ENCODE data around the gene TSC22D2. TPM values are rescaled to one million over a fixed set of nuclear protein-coding genes. Genes with fewer than 3 reads are reported as not detected.

Gene TSC22D2
- total and polyA plus RNA-seq, 10 of the 15 experiments (the other 5 are each of a cell fraction or from before 2014, with no cell fraction given) = 7.4 to 19.4 (median 10.9) TPM

- no peak for TF ChIP-seq NFYB (IDR thresholded peaks at IDR 0.05; ENCODE audit: insufficient read depth, low read depth, low read length)
- no peak for TF ChIP-seq CREM (IDR thresholded peaks at IDR 0.05; ENCODE audit: low read depth)
- TF ChIP-seq POLR2AphosphoS2 (IDR thresholded peaks at IDR 0.05; ENCODE audit: low read depth, low read length) = no peak
- TF ChIP-seq, protein P1, sequence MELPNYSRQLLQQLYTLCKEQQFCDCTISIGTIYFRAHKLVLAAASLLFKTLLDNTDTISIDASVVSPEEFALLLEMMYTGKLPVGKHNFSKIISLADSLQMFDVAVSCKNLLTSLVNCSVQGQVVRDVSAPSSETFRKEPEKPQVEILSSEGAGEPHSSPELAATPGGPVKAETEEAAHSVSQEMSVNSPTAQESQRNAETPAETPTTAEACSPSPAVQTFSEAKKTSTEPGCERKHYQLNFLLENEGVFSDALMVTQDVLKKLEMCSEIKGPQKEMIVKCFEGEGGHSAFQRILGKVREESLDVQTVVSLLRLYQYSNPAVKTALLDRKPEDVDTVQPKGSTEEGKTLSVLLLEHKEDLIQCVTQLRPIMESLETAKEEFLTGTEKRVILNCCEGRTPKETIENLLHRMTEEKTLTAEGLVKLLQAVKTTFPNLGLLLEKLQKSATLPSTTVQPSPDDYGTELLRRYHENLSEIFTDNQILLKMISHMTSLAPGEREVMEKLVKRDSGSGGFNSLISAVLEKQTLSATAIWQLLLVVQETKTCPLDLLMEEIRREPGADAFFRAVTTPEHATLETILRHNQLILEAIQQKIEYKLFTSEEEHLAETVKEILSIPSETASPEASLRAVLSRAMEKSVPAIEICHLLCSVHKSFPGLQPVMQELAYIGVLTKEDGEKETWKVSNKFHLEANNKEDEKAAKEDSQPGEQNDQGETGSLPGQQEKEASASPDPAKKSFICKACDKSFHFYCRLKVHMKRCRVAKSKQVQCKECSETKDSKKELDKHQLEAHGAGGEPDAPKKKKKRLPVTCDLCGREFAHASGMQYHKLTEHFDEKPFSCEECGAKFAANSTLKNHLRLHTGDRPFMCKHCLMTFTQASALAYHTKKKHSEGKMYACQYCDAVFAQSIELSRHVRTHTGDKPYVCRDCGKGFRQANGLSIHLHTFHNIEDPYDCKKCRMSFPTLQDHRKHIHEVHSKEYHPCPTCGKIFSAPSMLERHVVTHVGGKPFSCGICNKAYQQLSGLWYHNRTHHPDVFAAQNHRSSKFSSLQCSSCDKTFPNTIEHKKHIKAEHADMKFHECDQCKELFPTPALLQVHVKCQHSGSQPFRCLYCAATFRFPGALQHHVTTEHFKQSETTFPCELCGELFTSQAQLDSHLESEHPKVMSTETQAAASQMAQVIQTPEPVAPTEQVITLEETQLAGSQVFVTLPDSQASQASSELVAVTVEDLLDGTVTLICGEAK (IDR thresholded peaks at IDR 0.05; ENCODE audit: borderline replicate concordance) = no peak
- no peak for TF ChIP-seq ZNF207 (IDR thresholded peaks at IDR 0.05; ENCODE audit: borderline replicate concordance)
- no peak for TF ChIP-seq RB1 (IDR thresholded peaks at IDR 0.05; ENCODE audit: borderline replicate concordance)
- TF ChIP-seq FOXK2 (IDR thresholded peaks at IDR 0.05) = no peak
- no peak for TF ChIP-seq ZBTB4 (CRISPR knock-in tag; IDR thresholded peaks at IDR 0.05)
These were observed 48.7 kb upstream of the TSC22D2 start (continued) for GRCh38 chr3:150359381-150359780.

Measured in GM12878 (cell line).